ENCODE measurements around the gene CDK5RAP3. TPM values are rescaled to one million over a fixed set of nuclear protein-coding genes. Genes with fewer than 3 reads are reported as not detected.

Gene CDK5RAP3
- total and polyA plus RNA-seq, 2 of the 13 experiments (the other 11 are each of a cell fraction or from before 2014, with no cell fraction given): 128 to 154 TPM

- TF ChIP-seq ZNF407 (CRISPR knock-in tag; IDR thresholded peaks at IDR 0.05; ENCODE audit: not compliant biosample characterization) (peak; percentile 94), ZNF687 (CRISPR knock-in tag; IDR thresholded peaks at IDR 0.05) (peak; percentile 100), ZNF7 (CRISPR knock-in tag; IDR thresholded peaks at IDR 0.05) (peak; percentile 33; the same call in 1 of the 2 replicates), REL (CRISPR knock-in tag; conservative IDR thresholded peaks at IDR 0.05) (peak; percentile 95), ZNF546 (CRISPR knock-in tag; conservative IDR thresholded peaks at IDR 0.05) (peak; percentile 76; the same call in 1 of the 2 replicates), IKZF4 (CRISPR knock-in tag; IDR thresholded peaks at IDR 0.05; ENCODE audit: borderline replicate concordance, low read depth, not compliant biosample characterization) (no peak), DMTF1 (CRISPR knock-in tag; IDR thresholded peaks at IDR 0.05) (no peak), GTF3A (CRISPR knock-in tag; conservative IDR thresholded peaks at IDR 0.05) (no peak), ZC3H4 (CRISPR knock-in tag; IDR thresholded peaks at IDR 0.05; ENCODE audit: borderline replicate concordance) (peak; percentile 89; the same call in 1 of the 2 replicates), SP5 (CRISPR knock-in tag; IDR thresholded peaks at IDR 0.05; ENCODE audit: borderline replicate concordance, low read depth) (no peak; the same call in 1 of the 2 replicates), ZNF703 (CRISPR knock-in tag; IDR thresholded peaks at IDR 0.05; ENCODE audit: borderline replicate concordance) (peak; percentile 91; the same call in 1 of the 2 replicates)
Measured at GRCh38 chr17:47941246-47942095, 29.4 kb upstream of the CDK5RAP3 start, which contains the start of gene PNPO (continued).
